LHCN-M2 (cell line): ENCODE data around the gene PDZD7. TPM values are rescaled to one million over a fixed set of nuclear protein-coding genes. Genes with fewer than 3 reads are reported as not detected.

Source experiments
- DNase-seq: peaks from one replicate; pipeline ENCODE4 v3.0.0-alpha.2; 2012; ENCODE audit warnings: low read depth
- total RNA-seq: library from RNA; depleted of rRNA; stranded (reverse); fragments of >200 nt; gene quantifications from 2 replicates; pipeline ENCODE4 v1.2.3, GENCODE V29; 2014

Gene PDZD7
- total RNA-seq, 1 experiment from 2014 or later: 1.2 TPM

GRCh38 chr10:101003639-101004206, 27.2 kb downstream of the PDZD7 start:
- no peak for DNase-seq

GRCh38 chr10:101002456-101002855, 28.5 kb downstream of the PDZD7 start:
- DNase-seq: no peak

DNA sequence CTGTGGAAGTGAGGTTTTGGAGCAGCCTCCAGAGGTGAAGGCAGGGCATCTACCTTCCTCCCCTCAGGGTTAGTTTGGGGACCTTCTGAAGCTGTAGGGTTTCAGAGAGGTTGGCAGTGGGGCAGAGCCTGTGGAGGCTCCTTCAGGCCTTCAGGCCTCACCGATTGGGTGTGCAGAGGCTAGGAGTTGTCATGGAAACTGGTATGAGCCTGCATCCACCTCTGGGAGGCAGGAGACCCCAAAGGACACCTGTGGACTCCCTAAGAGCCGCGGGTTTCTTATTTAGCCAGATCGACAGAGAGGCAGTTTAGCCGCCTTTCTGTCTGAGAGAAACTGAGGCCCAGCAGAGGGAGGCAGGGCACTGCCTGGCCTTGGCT, 29.3 kb downstream of the PDZD7 start:
- DNase-seq: no peak

- peak; percentile 94 for DNase-seq
Measured at GRCh38 chr10:101000915-101001658, 29.8 kb downstream of the PDZD7 start.

DNA sequence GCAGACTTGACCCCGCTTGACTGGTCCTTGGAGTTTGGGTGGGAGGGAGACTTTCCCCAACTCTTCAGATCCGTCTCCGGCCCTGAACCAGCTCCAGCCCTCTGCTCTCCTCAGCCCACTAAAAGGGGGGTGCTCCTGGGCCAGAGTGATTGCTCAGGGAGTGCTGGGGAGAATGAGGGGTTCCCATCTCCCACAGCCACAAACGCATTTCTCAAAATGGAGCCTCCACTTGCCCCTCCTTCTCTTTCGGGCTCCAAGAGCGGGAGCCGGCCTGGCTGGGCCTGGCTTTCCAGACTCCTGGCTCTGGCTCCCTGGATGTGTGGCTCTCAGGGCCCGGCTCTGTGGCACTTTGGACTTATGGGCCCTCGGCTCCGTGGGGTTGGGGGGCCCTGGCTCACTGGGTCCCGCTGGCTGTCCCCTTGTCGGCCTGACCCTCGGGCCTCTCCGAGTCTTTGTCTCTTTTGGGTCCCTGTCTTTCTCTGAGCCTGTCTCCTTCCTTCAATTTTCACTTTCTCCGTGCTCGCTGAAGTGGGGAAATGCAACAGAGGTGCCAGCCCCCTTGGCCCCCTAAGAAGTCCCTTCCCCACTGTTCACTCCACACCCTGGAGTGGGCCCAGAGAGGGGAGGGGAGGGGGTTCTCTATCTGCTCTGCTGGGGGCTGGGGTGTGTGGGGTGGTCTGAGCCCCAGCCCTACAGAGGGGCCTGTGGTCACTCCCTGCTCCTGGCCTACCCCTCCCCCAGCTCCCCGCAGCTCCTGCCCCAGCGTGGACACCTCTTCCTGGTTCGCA, 30.6 kb downstream of the PDZD7 start:
- peak; percentile 38 for DNase-seq

- DNase-seq: no peak
Measured at GRCh38 chr10:100999742-101000126, 31.2 kb downstream of the PDZD7 start, which contains the start of gene LZTS2. TSS of gene LZTS2 (plus strand) at chr10:100999808. CDS start at chr10:101002539, 2,731 bp downstream.

- DNase-seq: peak; percentile 76
Measured at GRCh38 chr10:100998991-100999741, 31.8 kb downstream of the PDZD7 start.

DNA sequence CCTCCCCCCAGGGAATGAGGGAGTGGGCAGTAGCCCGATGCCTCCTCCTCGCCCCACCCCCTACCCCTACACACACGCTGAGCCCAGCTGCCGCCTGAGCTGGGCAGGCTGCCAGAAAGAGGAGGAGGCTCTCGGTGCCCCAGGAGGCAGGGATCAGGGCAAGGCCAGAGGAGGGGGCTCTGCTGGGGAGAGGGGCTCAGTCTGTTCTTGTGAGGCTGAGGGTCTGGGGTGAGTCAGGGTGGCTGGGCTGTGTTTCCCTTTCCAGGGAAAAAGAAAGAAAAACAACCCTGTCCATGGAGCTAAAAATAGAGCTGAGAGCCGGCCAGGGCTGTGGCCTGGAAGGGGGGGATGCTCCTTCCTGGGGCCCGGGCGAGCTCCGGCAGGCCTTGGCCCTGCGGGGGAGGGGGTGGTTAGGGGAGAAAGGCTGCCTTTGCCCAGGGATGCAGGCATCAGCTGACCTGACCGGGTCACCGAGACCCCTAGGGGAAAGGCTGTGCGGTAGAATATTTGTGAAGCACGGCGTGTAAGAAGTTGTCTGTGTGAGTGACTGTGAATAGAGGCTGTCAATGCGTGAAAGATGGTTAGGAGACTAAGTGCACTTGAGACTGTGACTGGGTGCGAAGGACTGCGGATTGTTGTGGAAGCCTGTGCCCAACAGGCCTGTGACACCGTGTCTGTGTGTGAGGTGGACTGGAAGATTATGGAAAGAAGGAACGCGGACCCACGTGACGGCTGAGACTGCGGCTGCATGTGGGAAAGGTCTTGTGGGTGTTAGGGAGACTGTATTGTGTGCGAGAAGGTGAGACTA, 32.5 kb downstream of the PDZD7 start:
- no peak for DNase-seq

GRCh38 chr10:100997360-100998182, 33.4 kb downstream of the PDZD7 start:
- DNase-seq: peak; percentile 98

- DNase-seq: no peak
Measured at GRCh38 chr10:100996678-100997359, 34.1 kb downstream of the PDZD7 start.

- no peak for DNase-seq
Measured at GRCh38 chr10:100995181-100995580, 35.7 kb downstream of the PDZD7 start.

GRCh38 chr10:100993986-100994708, 36.8 kb downstream of the PDZD7 start:
- peak; percentile 47 for DNase-seq

DNA sequence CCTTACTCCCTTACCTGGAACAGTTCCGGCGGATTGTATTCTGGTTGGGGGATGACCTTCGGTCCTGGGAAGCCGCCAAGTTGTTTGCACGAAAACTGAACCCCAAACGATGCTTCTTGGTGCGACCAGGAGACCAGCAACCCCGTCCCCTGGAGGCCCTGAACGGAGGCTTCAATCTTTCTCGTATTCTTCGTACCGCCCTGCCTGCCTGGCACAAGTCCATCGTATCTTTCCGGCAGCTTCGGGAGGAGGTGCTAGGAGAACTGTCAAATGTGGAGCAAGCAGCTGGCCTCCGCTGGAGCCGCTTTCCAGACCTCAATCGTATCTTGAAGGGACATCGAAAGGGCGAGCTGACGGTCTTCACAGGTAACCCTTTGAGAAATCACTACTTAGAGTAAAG, 41.8 kb downstream of the PDZD7 start:
- DNase-seq: no peak

- no peak for DNase-seq
Measured at GRCh38 chr10:100988166-100988565, 42.8 kb downstream of the PDZD7 start.

GRCh38 chr10:100987685-100988049, 43.3 kb downstream of the PDZD7 start:
- DNase-seq: no peak

GRCh38 chr10:100986952-100987684, 43.8 kb downstream of the PDZD7 start, which contains the start of the genes MRPL43 and TWNK:
TSS of gene MRPL43 (minus strand) at chr10:100987497. CDS start at chr10:100987443, 54 bp downstream.
TSS of gene TWNK (plus strand) at chr10:100987543. CDS start at chr10:100988211, 668 bp downstream.
- peak; percentile 71 for DNase-seq

DNA sequence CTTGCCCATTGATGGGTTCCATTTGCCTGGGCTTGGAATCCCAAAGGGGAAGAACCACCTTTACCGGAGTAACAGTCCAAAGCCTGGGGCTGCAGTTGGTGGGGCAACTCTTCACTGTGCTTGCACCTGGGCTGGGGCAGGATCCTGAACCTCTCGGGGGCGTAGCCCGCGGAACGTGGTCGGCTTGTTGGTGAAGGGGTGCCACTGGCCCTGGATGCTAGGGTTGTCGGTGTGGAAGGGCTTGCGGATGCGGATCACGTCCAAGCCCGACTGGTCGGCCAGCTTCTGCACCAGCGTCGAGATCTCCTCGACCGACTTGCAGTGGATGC, 44.3 kb downstream of the PDZD7 start:
- DNase-seq: no peak

GRCh38 chr10:100985336-100985735, 45.6 kb downstream of the PDZD7 start:
- no peak for DNase-seq
